ENCODE measurements around the gene ARID5B.

DNA sequence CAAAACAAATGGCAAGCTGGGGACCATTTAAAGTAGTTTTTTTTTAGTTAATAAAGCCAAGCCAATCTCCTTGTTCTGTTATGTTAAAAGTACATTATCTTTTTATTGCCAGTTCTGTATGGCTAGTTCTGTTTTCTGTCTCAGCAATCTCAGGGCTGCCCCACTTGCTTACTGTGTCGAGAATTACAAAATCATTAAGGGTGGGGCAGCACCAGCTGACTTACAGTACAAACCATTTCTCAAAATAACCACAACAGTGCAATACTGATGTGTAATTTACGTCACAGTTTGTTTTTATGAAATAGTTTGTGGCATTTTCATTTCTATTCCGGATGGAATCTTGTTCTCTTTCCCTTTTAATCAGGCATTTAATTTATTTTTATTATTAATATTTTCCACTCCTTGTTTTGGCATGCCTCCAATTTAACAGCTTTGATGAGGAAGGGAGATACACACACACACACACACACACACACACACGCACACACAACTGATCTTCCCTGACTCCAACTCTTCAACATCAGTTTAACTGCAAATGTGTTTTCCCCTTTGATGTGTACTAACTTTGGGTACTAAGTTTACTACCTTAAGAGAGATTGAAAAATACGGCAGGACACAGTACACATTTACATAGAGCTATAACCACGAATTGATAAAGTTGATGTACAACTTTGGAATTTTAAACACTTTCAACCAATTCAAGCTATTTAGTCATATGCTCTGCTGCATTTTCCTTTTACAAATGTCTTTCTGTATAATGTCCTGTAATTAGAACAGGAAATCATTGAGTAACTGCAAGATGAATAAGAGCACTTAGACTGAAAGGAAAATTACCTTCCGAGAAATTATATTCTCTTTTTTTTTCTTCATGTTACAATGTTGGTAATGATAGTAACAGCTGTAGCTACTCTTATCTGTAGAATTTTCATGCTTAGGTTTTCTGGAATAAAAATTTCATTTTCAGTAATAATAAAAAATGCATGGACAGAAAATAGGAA lies 91.5 kb downstream of the ARID5B start:
- TF ChIP-seq CTCF (conservative IDR thresholded peaks at IDR 0.05; ENCODE audit: low read length) (no peak), EZH2phosphoT487 (IDR thresholded peaks at IDR 0.05; ENCODE audit: borderline replicate concordance) (no peak)
